Measurements from ENCODE around the gene MID2.

- TF ChIP-seq, protein P1, sequence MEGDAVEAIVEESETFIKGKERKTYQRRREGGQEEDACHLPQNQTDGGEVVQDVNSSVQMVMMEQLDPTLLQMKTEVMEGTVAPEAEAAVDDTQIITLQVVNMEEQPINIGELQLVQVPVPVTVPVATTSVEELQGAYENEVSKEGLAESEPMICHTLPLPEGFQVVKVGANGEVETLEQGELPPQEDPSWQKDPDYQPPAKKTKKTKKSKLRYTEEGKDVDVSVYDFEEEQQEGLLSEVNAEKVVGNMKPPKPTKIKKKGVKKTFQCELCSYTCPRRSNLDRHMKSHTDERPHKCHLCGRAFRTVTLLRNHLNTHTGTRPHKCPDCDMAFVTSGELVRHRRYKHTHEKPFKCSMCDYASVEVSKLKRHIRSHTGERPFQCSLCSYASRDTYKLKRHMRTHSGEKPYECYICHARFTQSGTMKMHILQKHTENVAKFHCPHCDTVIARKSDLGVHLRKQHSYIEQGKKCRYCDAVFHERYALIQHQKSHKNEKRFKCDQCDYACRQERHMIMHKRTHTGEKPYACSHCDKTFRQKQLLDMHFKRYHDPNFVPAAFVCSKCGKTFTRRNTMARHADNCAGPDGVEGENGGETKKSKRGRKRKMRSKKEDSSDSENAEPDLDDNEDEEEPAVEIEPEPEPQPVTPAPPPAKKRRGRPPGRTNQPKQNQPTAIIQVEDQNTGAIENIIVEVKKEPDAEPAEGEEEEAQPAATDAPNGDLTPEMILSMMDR (conservative IDR thresholded peaks at IDR 0.05 in 1 of 2, IDR thresholded peaks at IDR 0.05 in 1 of 2; ENCODE audit: low read depth in 1 of 2, low read length in 2 of 2), result peak; percentile 50 to 62
- TF ChIP-seq EZH2 (IDR thresholded peaks at IDR 0.05; ENCODE audit: low read length, missing control alignments), result no peak
These were observed 48.8 kb upstream of the MID2 start for GRCh38 chrX:107776649-107777535.

Data from fibroblast of lung (primary cell).